Measurements from ENCODE around the gene PAPSS2.
"Not testable (repeated sequence)": the region's sequence is repeated elsewhere in the genome, so short reads cannot be mapped to it uniquely, and the experiment has no call there.

The PAPSS2 gene

GRCh38 chr10:87659571-87660483, at the start of gene PAPSS2:
PAPSS2 (plus strand) TSS chr10:87659878; CDS start chr10:87659982, 104 bp downstream.
- no peak for DNase-seq

GRCh38 chr10:87611341-87611740, 48.3 kb upstream of the PAPSS2 start:
- not testable (repeated sequence) for DNase-seq

GRCh38 chr10:87612115-87612514, 47.6 kb upstream of the PAPSS2 start:
- no peak for DNase-seq

- no peak for DNase-seq
Measured at GRCh38 chr10:87613751-87614150, 45.9 kb upstream of the PAPSS2 start.

GRCh38 chr10:87615856-87616255, 43.8 kb upstream of the PAPSS2 start:
- no peak for DNase-seq

- no peak for DNase-seq
Measured at GRCh38 chr10:87617503-87617902, 42.2 kb upstream of the PAPSS2 start.

GRCh38 chr10:87618566-87619423, 40.9 kb upstream of the PAPSS2 start:
- DNase-seq, result no peak

GRCh38 chr10:87619705-87620104, 40.0 kb upstream of the PAPSS2 start:
- DNase-seq, result no peak

- not testable (repeated sequence) for DNase-seq
Measured at GRCh38 chr10:87621440-87621839, 38.2 kb upstream of the PAPSS2 start.

GRCh38 chr10:87622314-87623004, 37.2 kb upstream of the PAPSS2 start:
- DNase-seq, result no peak

GRCh38 chr10:87623191-87623590, 36.5 kb upstream of the PAPSS2 start:
- DNase-seq, result no peak

GRCh38 chr10:87625661-87626060, 34.0 kb upstream of the PAPSS2 start:
- DNase-seq, result no peak

- no peak for DNase-seq
Measured at GRCh38 chr10:87626422-87626892, 33.2 kb upstream of the PAPSS2 start.

- DNase-seq, result no peak
Measured at GRCh38 chr10:87630171-87630570, 29.5 kb upstream of the PAPSS2 start.

GRCh38 chr10:87632454-87632853, 27.2 kb upstream of the PAPSS2 start:
- no peak for DNase-seq

GRCh38 chr10:87634311-87634710, 25.4 kb upstream of the PAPSS2 start:
- DNase-seq, result no peak

- DNase-seq, result no peak
Measured at GRCh38 chr10:87635498-87636312, 24.0 kb upstream of the PAPSS2 start.

GRCh38 chr10:87636313-87636915, 23.3 kb upstream of the PAPSS2 start:
- no peak for DNase-seq

GRCh38 chr10:87639493-87639892, 20.2 kb upstream of the PAPSS2 start:
- DNase-seq, result no peak

GRCh38 chr10:87640043-87640442, 19.6 kb upstream of the PAPSS2 start:
- no peak for DNase-seq

- no peak for DNase-seq
Measured at GRCh38 chr10:87642486-87642885, 17.2 kb upstream of the PAPSS2 start.

GRCh38 chr10:87642988-87643387, 16.7 kb upstream of the PAPSS2 start:
- DNase-seq, result no peak
